ENCODE data around the gene FILIP1L.

The FILIP1L gene

DNA sequence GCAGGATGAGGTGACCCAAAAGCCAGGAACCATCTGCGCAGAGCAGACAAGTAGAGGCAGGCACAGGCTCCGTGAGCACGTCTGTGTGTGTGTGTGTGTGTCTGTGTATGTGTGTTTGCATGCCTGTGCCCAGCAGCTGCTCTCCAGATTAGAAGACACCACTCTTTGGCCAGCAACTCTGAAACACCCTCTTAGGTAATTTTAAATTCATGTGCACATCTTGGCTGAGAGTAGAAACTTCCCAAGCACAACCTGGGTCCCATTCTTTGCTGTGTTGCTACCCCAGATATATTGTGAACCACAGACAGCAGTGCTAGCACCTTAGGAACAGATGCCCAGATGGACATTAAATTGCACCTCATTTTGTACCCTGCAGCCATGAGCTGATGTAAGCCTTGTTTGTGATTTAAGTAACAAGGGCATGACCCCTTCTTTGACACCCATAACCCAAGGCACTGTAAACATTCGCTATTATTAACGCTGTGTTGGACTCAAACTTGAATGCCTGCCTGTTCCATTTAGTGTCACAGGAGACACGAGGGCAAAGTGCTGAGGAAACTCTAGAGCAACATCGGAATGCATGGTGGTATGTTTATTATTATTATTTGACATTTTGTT is at the start of gene FILIP1L:
Gene FILIP1L (minus strand): TSS at position 89 of the 618 bp plus-strand sequence.
- DNase-seq (ENCODE audit: low spot score): no peak

DNA sequence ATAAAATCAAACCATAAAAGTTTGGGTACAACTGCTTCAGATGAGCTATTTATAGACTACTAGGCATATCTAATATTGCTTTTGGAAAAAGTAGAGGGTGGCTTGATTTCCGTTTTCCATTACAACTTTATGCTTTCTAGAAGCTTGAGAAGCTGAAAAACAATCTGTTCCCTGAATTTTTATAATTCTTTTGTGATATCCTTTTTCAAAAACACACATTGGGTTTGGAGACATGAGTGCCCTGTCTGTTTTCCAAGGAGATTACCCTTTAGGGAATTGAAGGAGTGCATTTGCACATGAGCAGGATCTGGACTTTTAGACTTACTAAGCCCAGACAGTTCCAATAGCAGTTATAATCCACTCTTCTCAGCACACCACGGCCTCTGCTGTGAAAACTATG is 49.5 kb upstream of the FILIP1L start:
- DNase-seq (ENCODE audit: low spot score): no peak

DNA sequence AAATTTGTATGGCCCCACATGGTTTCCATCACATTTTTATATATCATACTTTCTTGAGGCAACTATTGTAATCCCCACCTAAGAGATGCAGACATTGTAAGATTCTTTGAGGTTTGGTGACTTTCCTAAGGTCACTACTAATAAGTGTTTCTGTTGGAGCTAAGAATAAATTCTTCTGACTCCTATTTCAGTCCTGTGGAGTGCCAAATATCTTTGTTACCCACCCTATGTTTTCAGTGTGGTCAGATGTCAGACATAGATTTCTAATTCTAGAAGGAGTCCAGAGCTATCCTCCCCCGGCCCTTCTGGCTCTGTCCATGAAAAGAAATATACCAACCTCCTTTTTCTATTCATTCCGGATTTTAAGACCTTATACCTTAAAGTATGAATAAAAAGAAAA is 46.2 kb upstream of the FILIP1L start:
- no peak for DNase-seq (ENCODE audit: low spot score)

DNA sequence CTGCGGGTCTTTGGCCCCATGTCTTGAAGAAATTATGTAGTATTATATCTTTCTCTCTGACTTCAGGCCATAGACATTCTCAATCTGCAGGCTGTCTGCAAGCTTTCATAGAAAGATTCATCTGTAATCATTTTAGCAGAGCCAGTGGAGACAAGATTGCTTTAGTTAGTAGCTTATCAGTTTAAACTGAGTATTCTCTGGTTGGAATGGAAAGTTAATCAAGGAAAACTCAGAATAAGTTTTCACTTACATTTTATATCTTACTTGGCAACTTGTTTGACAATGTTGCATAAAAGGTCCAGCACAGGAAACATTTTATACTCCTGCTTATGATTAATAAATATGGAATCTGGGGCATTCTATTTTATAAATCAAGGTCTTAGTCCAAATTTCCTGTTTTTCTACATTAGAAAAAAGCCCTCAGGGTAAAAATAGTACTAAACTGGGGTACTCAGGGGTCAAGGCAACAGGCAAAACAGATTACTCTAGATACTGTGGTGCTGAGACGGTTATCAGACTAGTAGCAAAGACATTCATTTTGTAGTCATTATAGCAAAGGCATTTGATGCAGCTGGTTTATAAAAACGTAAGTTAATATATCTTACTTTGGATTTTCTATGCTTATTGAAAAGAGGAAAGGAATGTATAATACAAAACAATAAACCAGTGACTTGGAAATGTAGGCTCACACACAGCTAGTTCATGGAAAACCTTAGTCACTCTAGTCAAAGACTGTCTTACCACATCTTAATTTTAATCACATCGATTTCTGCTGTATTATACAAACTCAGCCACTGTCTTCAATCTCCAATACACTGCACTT is 45.2 kb upstream of the FILIP1L start:
- DNase-seq (ENCODE audit: low spot score): no peak

DNA sequence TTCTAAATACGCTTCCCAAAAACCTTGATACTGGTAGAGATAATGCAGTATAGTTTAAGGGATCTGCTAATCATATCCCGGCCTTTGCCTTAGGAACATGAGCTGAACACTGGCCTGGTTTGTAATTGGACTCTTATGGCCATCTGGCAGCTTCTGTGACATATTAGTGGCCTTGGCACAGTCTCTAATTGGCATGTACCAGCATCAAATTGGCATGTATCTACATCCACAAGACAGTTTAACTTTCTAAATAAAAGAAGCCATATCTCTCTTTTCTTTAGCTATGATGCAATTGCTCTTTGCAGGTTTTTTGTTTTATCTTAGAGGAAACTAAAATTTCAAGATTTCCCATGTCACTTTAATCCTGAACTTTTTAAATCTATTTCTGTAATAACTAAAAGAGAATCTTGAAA is 44.6 kb upstream of the FILIP1L start:
- no peak for DNase-seq (ENCODE audit: low spot score)

DNA sequence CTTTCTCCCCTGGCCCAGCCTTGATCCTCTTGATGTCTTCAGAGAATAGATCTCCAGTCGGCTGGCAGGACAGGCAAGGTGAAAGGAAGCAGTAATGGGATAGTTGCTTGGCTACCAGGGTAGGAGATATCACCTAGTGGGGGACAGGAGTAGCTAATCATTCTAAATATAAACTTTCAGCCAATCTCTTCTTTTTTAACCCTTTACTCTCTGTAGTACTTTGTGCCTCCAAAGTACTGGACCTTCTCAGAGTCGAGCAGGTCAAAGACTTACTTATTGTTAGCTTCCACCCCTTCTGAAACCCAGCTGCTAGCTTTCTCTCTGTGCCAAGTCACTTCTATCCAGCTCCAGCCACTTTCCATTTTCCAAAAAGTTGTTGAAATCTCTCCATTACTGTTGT is 43.4 kb upstream of the FILIP1L start:
- DNase-seq (ENCODE audit: low spot score): no peak

DNA sequence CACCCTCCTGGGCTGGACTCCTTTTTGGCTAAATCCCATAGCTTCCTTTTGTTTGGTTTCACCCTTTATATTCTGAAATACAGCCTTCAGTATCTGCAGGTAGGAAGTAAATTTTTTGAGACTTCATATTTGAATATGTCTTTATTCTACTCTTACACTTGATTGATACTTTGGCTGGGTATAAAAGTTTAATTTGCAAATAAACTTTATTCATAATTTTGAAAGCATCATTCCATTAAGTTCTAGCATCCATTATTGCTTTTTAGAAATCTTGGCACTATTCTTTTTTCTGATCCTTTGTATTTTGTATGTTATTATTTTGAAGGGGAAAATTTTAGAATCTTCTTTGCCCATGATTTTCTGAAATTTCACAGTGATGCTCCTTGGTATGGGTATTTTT is 41.3 kb upstream of the FILIP1L start:
- no peak for DNase-seq (ENCODE audit: low spot score)

DNA sequence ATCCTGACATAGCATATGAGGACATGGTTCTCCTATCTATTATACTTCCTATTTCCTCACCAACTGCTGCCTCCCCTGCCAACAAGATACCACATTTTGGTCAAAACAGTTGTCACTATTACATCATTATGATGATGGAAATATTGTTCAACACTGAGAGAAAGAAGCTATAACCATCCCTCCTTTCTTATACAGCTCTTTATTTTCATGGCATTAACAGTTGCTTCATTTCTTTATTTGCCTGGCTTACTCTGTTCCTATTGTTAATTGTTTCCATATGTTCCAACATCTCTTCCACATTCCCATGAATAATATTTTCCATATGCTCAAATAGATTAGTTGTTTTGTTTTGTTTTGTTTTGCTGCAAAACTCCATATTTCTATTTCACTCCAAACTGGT is 40.8 kb upstream of the FILIP1L start:
- no peak for DNase-seq (ENCODE audit: low spot score)

DNA sequence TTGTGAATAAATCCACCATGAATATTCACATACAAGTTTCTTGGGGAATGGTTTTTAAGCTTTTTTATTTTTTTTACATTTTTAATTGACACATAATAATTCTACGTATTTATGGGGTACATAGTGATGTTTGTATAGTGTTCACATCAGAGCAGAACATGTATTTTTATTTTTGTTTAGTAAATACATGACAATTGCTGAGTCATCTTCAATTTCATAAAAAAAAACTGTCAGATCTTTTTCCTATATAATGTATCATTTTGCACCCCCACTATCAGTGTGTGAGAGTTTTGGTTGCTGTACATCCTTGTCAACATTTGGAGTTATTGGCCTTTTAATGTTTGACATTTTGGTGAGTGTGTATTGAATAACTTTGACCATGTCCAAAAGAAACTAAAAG is 39.9 kb upstream of the FILIP1L start:
- DNase-seq (ENCODE audit: low spot score): no peak

DNA sequence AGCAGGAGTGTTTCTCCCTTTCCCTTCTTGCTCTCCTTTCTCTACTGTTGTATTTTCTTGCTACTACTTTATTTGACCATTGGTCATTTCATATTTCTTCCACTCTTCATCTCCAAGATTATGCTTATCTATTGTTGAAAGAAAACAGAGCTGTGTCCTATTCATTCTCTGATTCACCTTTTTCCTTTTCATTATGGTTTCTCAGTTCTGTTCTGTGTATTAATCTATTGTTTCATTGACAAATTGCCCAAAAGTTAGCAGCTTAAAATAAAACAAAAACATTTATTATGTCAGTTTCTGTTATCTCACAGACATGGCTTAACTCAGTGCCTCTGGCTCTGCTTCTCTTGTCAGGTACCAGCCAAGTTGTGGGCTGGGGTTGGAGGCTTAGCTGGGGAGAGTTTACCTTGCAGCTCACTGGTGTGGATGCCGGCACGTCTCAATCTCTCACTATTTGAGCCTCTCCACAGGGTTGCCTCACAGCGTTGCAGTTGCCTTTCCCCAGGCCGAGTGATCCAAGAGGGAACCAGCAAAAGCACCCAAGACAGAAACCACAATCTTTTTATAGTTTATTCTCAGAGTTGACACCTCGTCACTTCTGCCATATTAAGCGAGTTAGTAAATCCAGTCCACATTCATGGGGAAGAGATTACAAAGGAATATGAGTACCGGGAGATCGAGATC is 36.9 kb upstream of the FILIP1L start:
- no peak for DNase-seq (ENCODE audit: low spot score)

DNA sequence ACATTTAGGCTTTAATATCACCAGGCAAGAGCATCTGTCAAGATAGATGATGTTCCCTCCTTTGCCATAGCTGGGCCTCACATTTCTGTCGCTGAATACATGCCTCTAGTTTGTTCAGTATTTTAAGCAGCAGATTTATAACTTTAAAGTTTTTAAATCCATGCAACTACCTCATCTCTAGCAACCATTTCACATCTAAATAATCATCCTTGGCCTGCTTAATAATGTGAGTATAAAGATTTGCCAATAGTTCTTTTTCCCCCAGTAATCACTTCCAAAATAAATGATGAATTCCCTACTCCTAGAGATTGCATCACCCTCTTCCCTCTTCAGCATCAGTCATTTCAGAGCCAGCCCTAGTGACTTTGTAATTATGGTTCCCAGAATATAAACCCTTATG is 36.2 kb upstream of the FILIP1L start:
- no peak for DNase-seq (ENCODE audit: low spot score)

DNA sequence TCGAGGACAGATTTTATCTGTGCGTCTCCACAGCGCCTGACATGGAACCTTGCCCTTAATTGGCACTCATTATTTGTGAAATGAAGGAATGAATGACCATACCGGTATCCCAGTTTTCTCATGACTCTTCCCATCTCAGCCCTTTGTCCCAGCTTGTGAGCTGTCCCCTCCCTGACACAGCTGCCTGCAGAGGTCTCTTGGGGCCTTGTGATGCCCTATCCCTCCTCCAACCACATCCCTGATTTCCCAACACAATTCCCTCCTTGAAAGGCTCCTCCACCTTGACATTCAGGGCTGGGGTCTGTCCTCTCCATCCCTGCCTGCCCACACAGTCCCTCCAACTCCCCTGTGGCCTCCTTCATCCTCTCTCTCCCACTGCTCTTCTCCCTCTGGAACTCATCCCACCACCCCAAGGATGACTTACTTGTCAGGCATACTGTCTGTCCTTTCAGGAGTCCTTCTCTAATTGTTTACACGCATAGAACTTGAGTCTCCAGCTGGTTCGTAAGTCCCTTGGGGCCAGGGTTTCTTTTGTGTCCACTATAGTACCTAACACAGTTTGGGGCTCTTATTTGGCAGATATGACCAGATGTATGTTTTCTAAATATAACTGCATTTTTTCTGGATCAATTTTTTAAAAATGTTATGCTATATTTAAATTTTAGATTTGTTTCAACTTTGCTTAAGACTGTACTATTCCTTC is 35.6 kb upstream of the FILIP1L start:
- no peak for DNase-seq (ENCODE audit: low spot score)

DNA sequence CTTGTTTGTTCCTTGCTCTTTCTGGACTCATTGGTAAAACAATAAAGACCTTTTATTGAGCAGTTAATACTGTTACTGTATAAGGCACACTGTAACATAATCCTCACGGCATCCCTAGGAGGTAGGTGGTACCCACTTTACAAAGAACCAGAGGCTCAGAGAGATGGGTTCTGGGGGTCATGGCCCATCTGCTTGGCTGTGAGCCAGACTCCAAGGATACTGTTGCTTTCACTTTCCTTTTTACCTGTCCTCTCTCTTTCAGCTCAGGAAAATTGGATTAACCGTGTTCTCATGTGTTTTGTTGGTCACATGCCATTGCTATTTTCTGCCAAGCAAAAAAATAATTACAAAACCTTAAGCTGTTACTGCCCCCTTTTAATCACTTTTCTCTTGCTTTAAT is 34.8 kb upstream of the FILIP1L start:
- no peak for DNase-seq (ENCODE audit: low spot score)

DNA sequence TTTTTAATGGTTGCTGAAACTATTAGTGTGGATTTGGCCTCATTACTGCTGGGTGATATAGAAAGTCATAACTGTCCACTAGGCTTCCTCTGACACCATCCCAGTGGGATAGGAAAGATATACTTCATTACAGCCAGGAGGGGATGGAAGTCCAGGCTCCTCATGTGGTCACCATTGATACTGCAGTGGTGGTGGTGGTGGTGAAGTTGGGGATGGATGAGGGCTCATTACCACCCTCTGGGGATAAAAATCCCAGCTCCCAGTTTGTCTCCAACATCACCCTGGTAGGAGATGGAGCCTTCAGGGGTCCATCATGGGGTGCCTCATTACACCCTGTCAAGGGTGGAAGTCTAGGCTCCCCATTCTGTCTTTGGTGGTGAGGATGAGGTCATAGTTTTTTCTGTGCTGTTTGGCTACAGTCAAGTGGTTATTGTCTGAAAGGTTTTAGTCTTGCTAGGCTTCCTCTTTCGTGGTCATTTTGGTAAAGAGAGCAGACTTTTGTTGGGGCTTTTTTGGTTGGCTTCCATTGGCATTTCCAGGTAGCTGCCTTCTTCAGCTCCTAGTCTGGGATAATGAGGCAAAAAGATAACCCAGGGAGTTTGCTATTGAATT is 30.1 kb upstream of the FILIP1L start:
- no peak for DNase-seq (ENCODE audit: low spot score)

DNA sequence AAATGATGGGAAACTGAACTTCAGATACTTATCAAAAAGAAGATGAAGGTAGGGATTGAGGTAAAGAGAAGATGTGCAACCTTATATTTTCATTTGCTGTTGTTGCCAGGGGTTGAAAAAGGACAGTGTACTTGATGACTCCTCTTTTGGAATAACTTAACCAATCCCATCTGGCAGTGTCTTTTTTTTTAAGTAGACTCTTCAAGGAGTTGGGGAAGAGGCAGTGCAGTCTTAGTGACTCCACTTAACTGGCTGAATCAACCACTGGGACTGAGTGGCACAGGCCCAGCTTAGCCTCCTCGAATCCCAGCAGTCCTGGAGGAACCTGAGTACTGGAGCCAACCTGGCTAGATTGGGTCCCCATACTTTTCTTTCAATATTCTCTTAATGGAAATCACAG is 27.3 kb upstream of the FILIP1L start:
- DNase-seq (ENCODE audit: low spot score): no peak

DNA sequence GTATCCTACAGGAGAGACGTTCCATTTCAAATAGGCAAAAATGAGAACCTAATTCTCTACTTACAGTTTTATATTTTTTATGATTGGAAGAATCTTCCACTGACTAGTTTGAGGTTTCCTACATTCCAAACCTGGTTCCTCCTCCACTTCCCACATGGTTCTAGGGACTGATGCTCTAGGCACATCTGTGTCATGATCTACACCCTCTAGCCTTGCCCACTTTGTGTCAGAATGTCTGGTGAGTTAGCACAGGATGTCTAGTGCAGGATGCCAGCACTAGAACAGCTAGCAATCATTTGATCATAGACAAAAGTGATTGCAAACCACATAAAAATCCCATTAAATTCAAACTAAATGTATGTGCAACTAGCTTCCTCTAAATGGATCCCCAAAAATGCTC is 26.7 kb upstream of the FILIP1L start:
- DNase-seq (ENCODE audit: low spot score): no peak

DNA sequence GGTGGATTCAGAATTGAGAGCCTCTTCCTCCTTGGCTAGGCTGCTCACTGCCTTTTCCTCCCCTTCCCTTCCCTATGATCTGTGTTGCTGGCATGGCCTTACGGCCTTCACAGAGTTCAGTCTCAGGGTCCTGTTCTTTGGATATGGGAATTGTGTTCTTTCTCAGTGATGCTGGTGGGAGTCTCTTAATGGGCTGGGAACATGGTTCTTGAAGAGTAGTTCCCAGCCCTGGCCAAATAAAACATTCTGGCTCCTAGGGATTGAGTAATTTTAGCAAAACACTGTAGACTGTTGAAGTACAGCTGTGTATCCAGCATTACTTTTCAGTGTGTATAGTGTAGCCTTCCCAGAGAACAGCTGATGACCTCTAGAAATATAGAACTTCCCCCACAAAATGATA is 22.6 kb upstream of the FILIP1L start:
- no peak for DNase-seq (ENCODE audit: low spot score)

DNA sequence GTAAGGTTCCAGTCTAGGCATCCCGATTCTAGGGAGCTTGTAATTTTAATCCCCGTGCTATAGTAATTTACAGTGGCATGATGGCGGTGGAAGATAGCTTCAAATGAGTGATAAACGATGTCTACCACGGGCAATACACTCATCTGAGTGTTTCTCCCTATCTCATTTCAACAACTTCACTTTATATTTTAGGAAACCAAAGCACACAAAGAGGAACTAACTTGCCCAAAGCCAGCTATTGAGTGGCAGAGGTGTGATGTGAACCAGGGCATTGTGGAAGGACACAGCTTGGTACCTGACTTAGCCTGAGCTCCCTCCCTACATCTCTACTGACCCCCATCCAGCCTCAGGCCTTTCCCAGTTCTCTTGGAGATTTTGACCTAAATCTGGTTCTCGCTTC is 16.9 kb upstream of the FILIP1L start:
- DNase-seq (ENCODE audit: low spot score): no peak

DNA sequence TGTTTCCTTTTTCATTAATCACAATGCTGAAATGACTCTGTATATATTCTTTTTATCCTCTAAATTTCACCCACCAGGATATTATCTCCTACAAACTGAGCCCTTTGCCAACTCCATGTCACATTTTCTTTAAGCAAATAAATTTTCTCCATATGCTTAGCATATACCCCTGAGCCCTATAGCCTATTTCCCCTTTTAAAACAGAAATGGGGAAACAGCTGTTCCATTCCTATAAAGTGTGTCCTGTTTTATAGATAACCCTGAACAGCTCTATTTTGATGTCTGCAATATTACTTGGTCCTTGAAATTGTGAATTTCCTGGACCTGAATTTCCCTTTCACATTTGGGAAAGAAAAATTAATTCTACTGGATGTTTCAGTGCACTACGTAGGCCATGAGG is 15.6 kb upstream of the FILIP1L start:
- no peak for DNase-seq (ENCODE audit: low spot score)

DNA sequence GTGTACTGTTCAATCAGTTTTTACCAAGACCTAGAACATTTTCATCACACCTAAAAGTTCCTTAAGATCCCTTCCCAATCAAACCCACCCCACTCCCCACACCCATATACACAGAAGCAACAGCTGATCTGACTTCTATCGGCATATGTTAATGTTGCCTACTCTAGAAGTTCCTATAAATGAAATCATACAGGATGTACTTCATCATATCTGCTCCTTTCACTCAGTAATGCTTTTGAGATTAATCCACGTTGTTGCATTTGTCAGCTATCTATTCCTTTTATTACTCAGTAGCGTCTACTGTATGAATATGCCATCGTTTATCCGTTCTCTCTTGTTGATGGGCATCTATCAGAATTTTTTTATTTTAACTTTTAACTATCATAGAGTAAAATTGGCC is 14.3 kb upstream of the FILIP1L start:
- no peak for DNase-seq (ENCODE audit: low spot score)

DNA sequence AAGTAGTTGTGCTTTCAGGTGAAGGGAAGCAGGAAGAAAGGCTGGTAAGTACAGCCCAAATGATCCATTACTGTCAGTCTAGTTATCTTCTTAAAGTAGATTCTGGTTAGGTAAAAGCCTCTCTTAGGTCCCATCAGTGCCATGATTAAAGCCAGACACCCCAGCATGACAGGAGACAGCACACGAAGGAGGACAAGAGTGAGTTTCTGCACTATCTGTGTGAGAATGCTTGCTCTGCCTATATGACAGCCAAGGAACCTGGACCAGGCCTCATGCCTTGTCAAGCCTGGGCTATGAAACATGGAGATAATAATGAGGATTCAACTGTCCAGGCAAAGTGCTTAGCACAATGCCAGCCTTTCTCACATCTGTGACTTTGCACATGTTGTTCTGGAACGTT is 13.5 kb upstream of the FILIP1L start:
- DNase-seq (ENCODE audit: low spot score): no peak
